Esophagus squamous epithelium (tissue), 4 donors: ENCODE results near the gene ZBED4.

Experiments used
- POLR2A ChIP-seq, 4 donors: fragments of 450-650 bp; IDR thresholded peaks; one replicate each; pipeline ENCODE4 v1.6.1; 2017; ENCODE audit warnings: antibody characterized with exemption in 4 of 4, mild to moderate bottlenecking in 4 of 4, moderate library complexity in 3 of 4
- TF ChIP-seq, protein P1 (sequence below), 6 experiments: fragments of 450-650 bp in 4 of 6; fragments of 200-600 bp in 2 of 6; sonication (generic) in 2 of 6; IDR thresholded peaks; one replicate each; pipeline ENCODE4 v1.5.1; 2016 to 2019; ENCODE audit warnings: antibody characterized with exemption in 6 of 6, mild to moderate bottlenecking in 4 of 6, moderate library complexity in 4 of 6

- TF ChIP-seq, protein P1, sequence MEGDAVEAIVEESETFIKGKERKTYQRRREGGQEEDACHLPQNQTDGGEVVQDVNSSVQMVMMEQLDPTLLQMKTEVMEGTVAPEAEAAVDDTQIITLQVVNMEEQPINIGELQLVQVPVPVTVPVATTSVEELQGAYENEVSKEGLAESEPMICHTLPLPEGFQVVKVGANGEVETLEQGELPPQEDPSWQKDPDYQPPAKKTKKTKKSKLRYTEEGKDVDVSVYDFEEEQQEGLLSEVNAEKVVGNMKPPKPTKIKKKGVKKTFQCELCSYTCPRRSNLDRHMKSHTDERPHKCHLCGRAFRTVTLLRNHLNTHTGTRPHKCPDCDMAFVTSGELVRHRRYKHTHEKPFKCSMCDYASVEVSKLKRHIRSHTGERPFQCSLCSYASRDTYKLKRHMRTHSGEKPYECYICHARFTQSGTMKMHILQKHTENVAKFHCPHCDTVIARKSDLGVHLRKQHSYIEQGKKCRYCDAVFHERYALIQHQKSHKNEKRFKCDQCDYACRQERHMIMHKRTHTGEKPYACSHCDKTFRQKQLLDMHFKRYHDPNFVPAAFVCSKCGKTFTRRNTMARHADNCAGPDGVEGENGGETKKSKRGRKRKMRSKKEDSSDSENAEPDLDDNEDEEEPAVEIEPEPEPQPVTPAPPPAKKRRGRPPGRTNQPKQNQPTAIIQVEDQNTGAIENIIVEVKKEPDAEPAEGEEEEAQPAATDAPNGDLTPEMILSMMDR (IDR thresholded peaks at IDR 0.05): no peak
- TF ChIP-seq POLR2A (IDR thresholded peaks at IDR 0.05): no peak
These were observed 2.7 kb downstream of the ZBED4 start for GRCh38 chr22:49856343-49856742.
